Lower leg skin (tissue), 3 donors: Measurements from ENCODE around the gene PXDN.

Experiments used
- POLR2A ChIP-seq, 2 donors: fragments of 450-650 bp; IDR thresholded peaks; one replicate each; pipeline ENCODE4 v1.6.1; 2016 to 2017; ENCODE audit warnings: antibody characterized with exemption in 2 of 2, mild to moderate bottlenecking in 1 of 2, moderate library complexity in 1 of 2
- TF ChIP-seq, protein P1 (sequence below), 3 donors: fragments of 450-650 bp; IDR thresholded peaks; one replicate each; pipeline ENCODE4 v1.5.1; 2016; ENCODE audit warnings: antibody characterized with exemption in 3 of 3, mild to moderate bottlenecking in 3 of 3, moderate library complexity in 2 of 3

DNA sequence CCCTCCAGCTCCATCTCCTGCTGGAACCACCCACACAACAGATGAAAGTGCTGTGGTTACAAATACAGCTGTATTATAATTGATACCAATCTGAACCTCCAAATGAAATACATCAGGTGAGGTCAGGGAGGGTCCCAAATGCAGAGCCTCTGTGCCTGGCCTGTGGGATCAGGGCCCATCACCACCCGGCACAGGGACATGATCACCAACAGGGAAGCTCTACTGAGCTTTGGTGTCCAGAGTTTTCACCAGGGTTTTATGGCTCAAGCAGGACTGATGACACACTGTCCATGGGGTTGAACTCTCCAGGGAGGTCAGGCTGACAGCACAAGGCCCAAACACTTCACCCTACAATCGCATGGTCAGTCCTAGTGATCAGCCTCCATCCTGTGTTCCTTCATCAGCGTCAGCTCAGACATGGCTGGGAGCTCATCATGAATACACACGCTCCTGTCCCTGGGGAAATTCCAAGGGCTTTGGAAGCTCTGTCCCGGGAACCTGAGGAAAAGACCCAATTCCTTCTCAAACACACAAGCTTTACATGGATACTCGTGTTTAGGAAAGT, 3.9 kb upstream of the PXDN start:
- TF ChIP-seq, protein P1, sequence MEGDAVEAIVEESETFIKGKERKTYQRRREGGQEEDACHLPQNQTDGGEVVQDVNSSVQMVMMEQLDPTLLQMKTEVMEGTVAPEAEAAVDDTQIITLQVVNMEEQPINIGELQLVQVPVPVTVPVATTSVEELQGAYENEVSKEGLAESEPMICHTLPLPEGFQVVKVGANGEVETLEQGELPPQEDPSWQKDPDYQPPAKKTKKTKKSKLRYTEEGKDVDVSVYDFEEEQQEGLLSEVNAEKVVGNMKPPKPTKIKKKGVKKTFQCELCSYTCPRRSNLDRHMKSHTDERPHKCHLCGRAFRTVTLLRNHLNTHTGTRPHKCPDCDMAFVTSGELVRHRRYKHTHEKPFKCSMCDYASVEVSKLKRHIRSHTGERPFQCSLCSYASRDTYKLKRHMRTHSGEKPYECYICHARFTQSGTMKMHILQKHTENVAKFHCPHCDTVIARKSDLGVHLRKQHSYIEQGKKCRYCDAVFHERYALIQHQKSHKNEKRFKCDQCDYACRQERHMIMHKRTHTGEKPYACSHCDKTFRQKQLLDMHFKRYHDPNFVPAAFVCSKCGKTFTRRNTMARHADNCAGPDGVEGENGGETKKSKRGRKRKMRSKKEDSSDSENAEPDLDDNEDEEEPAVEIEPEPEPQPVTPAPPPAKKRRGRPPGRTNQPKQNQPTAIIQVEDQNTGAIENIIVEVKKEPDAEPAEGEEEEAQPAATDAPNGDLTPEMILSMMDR (IDR thresholded peaks at IDR 0.05): no peak
- no peak for TF ChIP-seq POLR2A (IDR thresholded peaks at IDR 0.05)
